H1 (cell line): ENCODE measurements around the gene RAG2. TPM values are rescaled to one million over a fixed set of nuclear protein-coding genes. Genes with fewer than 3 reads are reported as not detected.

ENCODE experiments used
- polyA plus RNA-seq, 7 experiments: library from polyadenylated mRNA; depleted of rRNA in 3 of 7; stranded (reverse) in 5 of 7; unstranded in 2 of 7; fragments of >200 nt in 5 of 7; fragments of 200-250 nt in 2 of 7; gene quantifications; 1 replicate in 5 of 7; 2 replicates in 1 of 7; 4 replicates in 1 of 7; pipeline versions ENCODE4 v1.2.1 to v1.2.3, GENCODE V29; 2011 to 2013; ENCODE audit warnings: missing spikeins in 2 of 7, mixed read lengths in 2 of 7
- total RNA-seq: library from RNA; stranded (reverse); fragmentation: NEBNext Ultra II Directional; extraction: Animal tissue kit (Norgen Biotek cat#: 25700); gene quantifications from 2 replicates; pipeline ENCODE4 v1.2.1, GENCODE V29; 2021

The RAG2 gene
- total and polyA plus RNA-seq, 2 of the 8 experiments (the other 6 are each of a cell fraction or from before 2014, with no cell fraction given): not detected

Other genes with a start within 250 kb of the RAG2 start
- gene TRAF6, start 88.0 kb downstream of the RAG2 start, total RNA-seq: 8.8 and 9.4 TPM in 2 replicates
- 2.6 and 4.6 TPM in 2 replicates for gene TRAF6, start 88.0 kb downstream of the RAG2 start, polyA plus RNA-seq (2011; rRNA removed)
- gene RAG1, start 30.2 kb downstream of the RAG2 start, total RNA-seq: 0.58 and 0.90 TPM in 2 replicates
- 0.13 and 0.14 TPM in 2 replicates for gene RAG1, start 30.2 kb downstream of the RAG2 start, polyA plus RNA-seq (2011; rRNA removed)
- gene IFTAP, start 3.7 kb downstream of the RAG2 start, total RNA-seq: 22.3 and 23.9 TPM in 2 replicates
- gene IFTAP, start 3.7 kb downstream of the RAG2 start, polyA plus RNA-seq (2011; rRNA removed): 13.0 and 21.2 TPM in 2 replicates